ENCODE measurements around the gene RAPGEF6.

RAPGEF6 gene

GRCh38 chr5:131461742-131462141, 173.3 kb downstream of the RAPGEF6 start:
- no peak for DNase-seq (ENCODE audit: low read depth in 1 of 2, low spot score in 1 of 2)
- Histone ChIP-seq H3K27me3 (ENCODE audit: insufficient read depth, poor library complexity, severe bottlenecking) (no peaks in the 10 kb centered on the region), H3K4me3 (replicated peaks; ENCODE audit: insufficient read depth, low read length) (no peak overlapping the region), H3K27ac (replicated peaks) (no peak overlapping the region)
- TF ChIP-seq CTCF (IDR thresholded peaks at IDR 0.05; ENCODE audit: insufficient read depth, low read length) = no peak
- no peak for TF ChIP-seq GABPA (IDR thresholded peaks at IDR 0.05; ENCODE audit: low read depth)
- TF ChIP-seq POLR2AphosphoS5 (IDR thresholded peaks at IDR 0.05; ENCODE audit: low read depth) = no peak
- no peak for TF ChIP-seq REST (IDR thresholded peaks at IDR 0.05; ENCODE audit: insufficient replicate concordance, low read depth)
- TF ChIP-seq SPI1 (IDR thresholded peaks at IDR 0.05; ENCODE audit: borderline replicate concordance, low read depth) = no peak

- no peak for DNase-seq (ENCODE audit: low read depth in 1 of 2, low spot score in 1 of 2)
- TF ChIP-seq SPI1 (IDR thresholded peaks at IDR 0.05; ENCODE audit: borderline replicate concordance, low read depth) = no peak
- TF ChIP-seq GABPA (IDR thresholded peaks at IDR 0.05; ENCODE audit: low read depth) = no peak
- TF ChIP-seq REST (IDR thresholded peaks at IDR 0.05; ENCODE audit: insufficient replicate concordance, low read depth) = no peak
- no peak for TF ChIP-seq CTCF (IDR thresholded peaks at IDR 0.05; ENCODE audit: insufficient read depth, low read length)
- no peak for TF ChIP-seq POLR2AphosphoS5 (IDR thresholded peaks at IDR 0.05; ENCODE audit: low read depth)
- H3K27ac ChIP-seq (replicated peaks) = no peak overlapping the region
- H3K4me3 ChIP-seq (replicated peaks; ENCODE audit: insufficient read depth, low read length) = no peak overlapping the region
- H3K27me3 ChIP-seq (ENCODE audit: insufficient read depth, poor library complexity, severe bottlenecking) = no peaks in the 10 kb centered on the region
These were observed 174.0 kb downstream of the RAPGEF6 start for GRCh38 chr5:131460867-131461572.

GRCh38 chr5:131460133-131460532, 174.9 kb downstream of the RAPGEF6 start:
- H3K4me3 ChIP-seq (replicated peaks; ENCODE audit: insufficient read depth, low read length) = no peak overlapping the region
- TF ChIP-seq REST (IDR thresholded peaks at IDR 0.05; ENCODE audit: insufficient replicate concordance, low read depth) (no peak), POLR2AphosphoS5 (IDR thresholded peaks at IDR 0.05; ENCODE audit: low read depth) (no peak), SPI1 (IDR thresholded peaks at IDR 0.05; ENCODE audit: borderline replicate concordance, low read depth) (no peak), CTCF (IDR thresholded peaks at IDR 0.05; ENCODE audit: insufficient read depth, low read length) (no peak), GABPA (IDR thresholded peaks at IDR 0.05; ENCODE audit: low read depth) (no peak)
- H3K27ac ChIP-seq (replicated peaks) = no peak overlapping the region
- no peaks in the 10 kb centered on the region for H3K27me3 ChIP-seq (ENCODE audit: insufficient read depth, poor library complexity, severe bottlenecking)
- DNase-seq (ENCODE audit: low read depth in 1 of 2, low spot score in 1 of 2) = no peak
